ENCODE data around the gene JAGN1. TPM values are rescaled to one million over a fixed set of nuclear protein-coding genes. Genes with fewer than 3 reads are reported as not detected.

The JAGN1 gene
- total and polyA plus RNA-seq, 9 of the 15 experiments (the other 6 are each of a cell fraction or from before 2014, with no cell fraction given): 31.6 to 77.8 (median 40.3) TPM

DNA sequence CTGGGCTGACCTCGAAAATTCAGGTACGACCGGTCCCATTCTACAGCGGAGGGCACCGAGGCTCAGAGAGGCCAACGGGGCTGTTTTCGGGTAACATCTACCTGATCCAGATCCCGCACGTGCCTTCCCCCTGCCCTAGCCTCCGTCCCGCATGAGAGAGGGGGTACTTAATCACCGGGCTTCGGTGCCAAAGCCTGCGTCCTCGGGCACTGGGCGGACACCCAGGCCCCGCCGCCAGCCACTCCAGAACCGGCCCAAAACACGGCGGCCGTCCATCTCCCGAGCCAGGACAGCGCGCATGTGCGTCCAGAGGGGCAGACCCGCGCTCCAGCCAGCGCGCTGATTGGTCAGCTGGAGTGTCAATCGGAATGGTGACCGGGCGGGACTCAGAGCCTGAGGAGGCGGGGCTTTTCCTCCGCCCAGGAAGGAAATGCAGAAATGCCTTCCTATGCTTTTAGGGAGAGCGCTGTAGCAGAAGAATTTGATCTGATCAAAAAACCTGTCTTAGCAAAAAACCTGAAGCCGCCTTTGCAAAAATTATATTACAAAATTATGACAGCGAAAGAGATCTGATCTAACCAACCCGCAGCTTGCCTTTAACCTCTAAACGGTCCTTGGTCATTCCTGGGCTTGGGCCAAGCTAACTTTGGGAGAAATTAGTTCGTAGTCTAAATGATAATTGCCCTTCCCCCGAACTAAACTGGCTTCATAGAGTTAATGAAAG, 46.5 kb upstream of the JAGN1 start, which contains the start of gene RPUSD3 (continued):
- TF ChIP-seq, protein P1, sequence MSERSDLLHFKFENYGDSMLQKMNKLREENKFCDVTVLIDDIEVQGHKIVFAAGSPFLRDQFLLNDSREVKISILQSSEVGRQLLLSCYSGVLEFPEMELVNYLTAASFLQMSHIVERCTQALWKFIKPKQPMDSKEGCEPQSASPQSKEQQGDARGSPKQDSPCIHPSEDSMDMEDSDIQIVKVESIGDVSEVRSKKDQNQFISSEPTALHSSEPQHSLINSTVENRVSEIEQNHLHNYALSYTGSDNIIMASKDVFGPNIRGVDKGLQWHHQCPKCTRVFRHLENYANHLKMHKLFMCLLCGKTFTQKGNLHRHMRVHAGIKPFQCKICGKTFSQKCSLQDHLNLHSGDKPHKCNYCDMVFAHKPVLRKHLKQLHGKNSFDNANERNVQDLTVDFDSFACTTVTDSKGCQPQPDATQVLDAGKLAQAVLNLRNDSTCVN (CRISPR knock-in tag; IDR thresholded peaks at IDR 0.05): no peak
- TF ChIP-seq SUPT5H (IDR thresholded peaks at IDR 0.05) (peak; percentile 92), BHLHE40 (IDR thresholded peaks at IDR 0.05; ENCODE audit: low read length) (peak; percentile 82), CTBP1 (IDR thresholded peaks at IDR 0.05; ENCODE audit: borderline replicate concordance) (peak; percentile 44; the same call in 1 of the 2 replicates), NCOR1 (IDR thresholded peaks at IDR 0.05) (no peak), PPARD (CRISPR knock-in tag; IDR thresholded peaks at IDR 0.05) (no peak), BMI1 (IDR thresholded peaks at IDR 0.05; ENCODE audit: low read length) (no peak), RBM17 (IDR thresholded peaks at IDR 0.05; ENCODE audit: borderline replicate concordance, low read depth, low read length) (no peak), SRSF9 (IDR thresholded peaks at IDR 0.05; ENCODE audit: borderline replicate concordance, low read depth, low read length) (no peak)
- TF ChIP-seq, protein P2, sequence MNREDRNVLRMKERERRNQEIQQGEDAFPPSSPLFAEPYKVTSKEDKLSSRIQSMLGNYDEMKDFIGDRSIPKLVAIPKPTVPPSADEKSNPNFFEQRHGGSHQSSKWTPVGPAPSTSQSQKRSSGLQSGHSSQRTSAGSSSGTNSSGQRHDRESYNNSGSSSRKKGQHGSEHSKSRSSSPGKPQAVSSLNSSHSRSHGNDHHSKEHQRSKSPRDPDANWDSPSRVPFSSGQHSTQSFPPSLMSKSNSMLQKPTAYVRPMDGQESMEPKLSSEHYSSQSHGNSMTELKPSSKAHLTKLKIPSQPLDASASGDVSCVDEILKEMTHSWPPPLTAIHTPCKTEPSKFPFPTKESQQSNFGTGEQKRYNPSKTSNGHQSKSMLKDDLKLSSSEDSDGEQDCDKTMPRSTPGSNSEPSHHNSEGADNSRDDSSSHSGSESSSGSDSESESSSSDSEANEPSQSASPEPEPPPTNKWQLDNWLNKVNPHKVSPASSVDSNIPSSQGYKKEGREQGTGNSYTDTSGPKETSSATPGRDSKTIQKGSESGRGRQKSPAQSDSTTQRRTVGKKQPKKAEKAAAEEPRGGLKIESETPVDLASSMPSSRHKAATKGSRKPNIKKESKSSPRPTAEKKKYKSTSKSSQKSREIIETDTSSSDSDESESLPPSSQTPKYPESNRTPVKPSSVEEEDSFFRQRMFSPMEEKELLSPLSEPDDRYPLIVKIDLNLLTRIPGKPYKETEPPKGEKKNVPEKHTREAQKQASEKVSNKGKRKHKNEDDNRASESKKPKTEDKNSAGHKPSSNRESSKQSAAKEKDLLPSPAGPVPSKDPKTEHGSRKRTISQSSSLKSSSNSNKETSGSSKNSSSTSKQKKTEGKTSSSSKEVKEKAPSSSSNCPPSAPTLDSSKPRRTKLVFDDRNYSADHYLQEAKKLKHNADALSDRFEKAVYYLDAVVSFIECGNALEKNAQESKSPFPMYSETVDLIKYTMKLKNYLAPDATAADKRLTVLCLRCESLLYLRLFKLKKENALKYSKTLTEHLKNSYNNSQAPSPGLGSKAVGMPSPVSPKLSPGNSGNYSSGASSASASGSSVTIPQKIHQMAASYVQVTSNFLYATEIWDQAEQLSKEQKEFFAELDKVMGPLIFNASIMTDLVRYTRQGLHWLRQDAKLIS (CRISPR knock-in tag; IDR thresholded peaks at IDR 0.05): no peak
- TF ChIP-seq, protein P3, sequence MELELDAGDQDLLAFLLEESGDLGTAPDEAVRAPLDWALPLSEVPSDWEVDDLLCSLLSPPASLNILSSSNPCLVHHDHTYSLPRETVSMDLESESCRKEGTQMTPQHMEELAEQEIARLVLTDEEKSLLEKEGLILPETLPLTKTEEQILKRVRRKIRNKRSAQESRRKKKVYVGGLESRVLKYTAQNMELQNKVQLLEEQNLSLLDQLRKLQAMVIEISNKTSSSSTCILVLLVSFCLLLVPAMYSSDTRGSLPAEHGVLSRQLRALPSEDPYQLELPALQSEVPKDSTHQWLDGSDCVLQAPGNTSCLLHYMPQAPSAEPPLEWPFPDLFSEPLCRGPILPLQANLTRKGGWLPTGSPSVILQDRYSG (tag; conservative IDR thresholded peaks at IDR 0.05; ENCODE audit: low read depth): 0 out of 2 replicates have a peak, but pooled peaks have one; percentile 41
- TF ChIP-seq, protein P4, sequence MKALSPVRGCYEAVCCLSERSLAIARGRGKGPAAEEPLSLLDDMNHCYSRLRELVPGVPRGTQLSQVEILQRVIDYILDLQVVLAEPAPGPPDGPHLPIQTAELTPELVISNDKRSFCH (CRISPR knock-in tag; IDR thresholded peaks at IDR 0.05): no peak
- TF ChIP-seq, protein P4 (tag; IDR thresholded peaks at IDR 0.05): peak; percentile 54; the same call in 1 of the 2 replicates
- TF ChIP-seq, protein P5, sequence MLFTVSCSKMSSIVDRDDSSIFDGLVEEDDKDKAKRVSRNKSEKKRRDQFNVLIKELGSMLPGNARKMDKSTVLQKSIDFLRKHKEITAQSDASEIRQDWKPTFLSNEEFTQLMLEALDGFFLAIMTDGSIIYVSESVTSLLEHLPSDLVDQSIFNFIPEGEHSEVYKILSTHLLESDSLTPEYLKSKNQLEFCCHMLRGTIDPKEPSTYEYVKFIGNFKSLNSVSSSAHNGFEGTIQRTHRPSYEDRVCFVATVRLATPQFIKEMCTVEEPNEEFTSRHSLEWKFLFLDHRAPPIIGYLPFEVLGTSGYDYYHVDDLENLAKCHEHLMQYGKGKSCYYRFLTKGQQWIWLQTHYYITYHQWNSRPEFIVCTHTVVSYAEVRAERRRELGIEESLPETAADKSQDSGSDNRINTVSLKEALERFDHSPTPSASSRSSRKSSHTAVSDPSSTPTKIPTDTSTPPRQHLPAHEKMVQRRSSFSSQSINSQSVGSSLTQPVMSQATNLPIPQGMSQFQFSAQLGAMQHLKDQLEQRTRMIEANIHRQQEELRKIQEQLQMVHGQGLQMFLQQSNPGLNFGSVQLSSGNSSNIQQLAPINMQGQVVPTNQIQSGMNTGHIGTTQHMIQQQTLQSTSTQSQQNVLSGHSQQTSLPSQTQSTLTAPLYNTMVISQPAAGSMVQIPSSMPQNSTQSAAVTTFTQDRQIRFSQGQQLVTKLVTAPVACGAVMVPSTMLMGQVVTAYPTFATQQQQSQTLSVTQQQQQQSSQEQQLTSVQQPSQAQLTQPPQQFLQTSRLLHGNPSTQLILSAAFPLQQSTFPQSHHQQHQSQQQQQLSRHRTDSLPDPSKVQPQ (CRISPR knock-in tag; IDR thresholded peaks at IDR 0.05; ENCODE audit: borderline replicate concordance): no peak
- TF ChIP-seq, protein P6, sequence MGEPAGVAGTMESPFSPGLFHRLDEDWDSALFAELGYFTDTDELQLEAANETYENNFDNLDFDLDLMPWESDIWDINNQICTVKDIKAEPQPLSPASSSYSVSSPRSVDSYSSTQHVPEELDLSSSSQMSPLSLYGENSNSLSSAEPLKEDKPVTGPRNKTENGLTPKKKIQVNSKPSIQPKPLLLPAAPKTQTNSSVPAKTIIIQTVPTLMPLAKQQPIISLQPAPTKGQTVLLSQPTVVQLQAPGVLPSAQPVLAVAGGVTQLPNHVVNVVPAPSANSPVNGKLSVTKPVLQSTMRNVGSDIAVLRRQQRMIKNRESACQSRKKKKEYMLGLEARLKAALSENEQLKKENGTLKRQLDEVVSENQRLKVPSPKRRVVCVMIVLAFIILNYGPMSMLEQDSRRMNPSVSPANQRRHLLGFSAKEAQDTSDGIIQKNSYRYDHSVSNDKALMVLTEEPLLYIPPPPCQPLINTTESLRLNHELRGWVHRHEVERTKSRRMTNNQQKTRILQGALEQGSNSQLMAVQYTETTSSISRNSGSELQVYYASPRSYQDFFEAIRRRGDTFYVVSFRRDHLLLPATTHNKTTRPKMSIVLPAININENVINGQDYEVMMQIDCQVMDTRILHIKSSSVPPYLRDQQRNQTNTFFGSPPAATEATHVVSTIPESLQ (CRISPR knock-in tag; IDR thresholded peaks at IDR 0.05): no peak

Measured in K562 (cell line).